Cardiac muscle cell (in vitro differentiated cells and primary cell): ENCODE data around the gene CEACAM8. TPM values are rescaled to one million over a fixed set of nuclear protein-coding genes. Genes with fewer than 3 reads are reported as not detected.
"Not testable (repeated sequence)": the region's sequence is repeated elsewhere in the genome, so short reads cannot be mapped to it uniquely, and the experiment has no call there.

Source experiments
- DNase-seq, 2 donors: peaks; one replicate each; pipeline versions ENCODE4 v3.0.0 to v3.0.0-alpha.2; 2010 to 2017; ENCODE audit warnings: low read depth in 1 of 2, low spot score in 1 of 2
- H3K27ac ChIP-seq: fragments of 200-600 bp; sonication (generic); 2 replicates; pipeline ENCODE4 v1.5.1; 2016
- H3K27me3 ChIP-seq: fragments of 200-600 bp; sonication (generic); 2 replicates; pipeline ENCODE4 v1.6.0; 2016; ENCODE audit warnings: control low read depth
- H3K36me3 ChIP-seq: fragments of 200-600 bp; sonication (generic); 2 replicates; pipeline ENCODE4 v1.5.1; 2016; ENCODE audit warnings: control low read depth
- H3K4me1 ChIP-seq: fragments of 200-600 bp; sonication (generic); 2 replicates; pipeline ENCODE4 v1.8.1; 2017; ENCODE audit warnings: low read depth, mild to moderate bottlenecking, mixed run types
- H3K4me3 ChIP-seq: fragments of 200-600 bp; sonication (generic); 2 replicates; pipeline ENCODE4 v1.5.1; 2016; ENCODE audit warnings: mild to moderate bottlenecking
- H3K9me3 ChIP-seq: fragments of 200-600 bp; sonication (generic); 2 replicates; pipeline ENCODE4 v1.5.1; 2017; ENCODE audit warnings: low read depth, mild to moderate bottlenecking, control low read depth
- polyA plus RNA-seq: library from polyadenylated mRNA; unstranded; fragments of >200 nt; fragmentation: Nextera tagmentation; extraction: Ambion mirVana; gene quantifications from 2 replicates; pipeline ENCODE4 v1.2.1, GENCODE V29; 2016
- total RNA-seq: library from RNA; depleted of rRNA; stranded (reverse); fragments of >200 nt; gene quantifications from 2 replicates; pipeline ENCODE4 v1.2.3, GENCODE V29; 2016
- TF ChIP-seq, protein P1 (sequence below): IDR thresholded peaks from 2 replicates; pipeline ENCODE4 v1.5.1; 2012; ENCODE audit warnings: low read depth, mild to moderate bottlenecking, low read length

The CEACAM8 gene
- total and polyA plus RNA-seq, 2 experiments from 2014 or later = 0.46 TPM; not detected in 1

GRCh38 chr19:42552086-42553065, 42.3 kb downstream of the CEACAM8 start:
- Histone ChIP-seq H3K27ac (no peak overlapping the region), H3K36me3 (no peaks in the 10 kb centered on the region), H3K4me3 (no peak overlapping the region), H3K27me3 (no peaks in the 10 kb centered on the region), H3K9me3 (no peaks in the 10 kb centered on the region), H3K4me1 (no peaks in the 10 kb centered on the region)
- TF ChIP-seq, protein P1, sequence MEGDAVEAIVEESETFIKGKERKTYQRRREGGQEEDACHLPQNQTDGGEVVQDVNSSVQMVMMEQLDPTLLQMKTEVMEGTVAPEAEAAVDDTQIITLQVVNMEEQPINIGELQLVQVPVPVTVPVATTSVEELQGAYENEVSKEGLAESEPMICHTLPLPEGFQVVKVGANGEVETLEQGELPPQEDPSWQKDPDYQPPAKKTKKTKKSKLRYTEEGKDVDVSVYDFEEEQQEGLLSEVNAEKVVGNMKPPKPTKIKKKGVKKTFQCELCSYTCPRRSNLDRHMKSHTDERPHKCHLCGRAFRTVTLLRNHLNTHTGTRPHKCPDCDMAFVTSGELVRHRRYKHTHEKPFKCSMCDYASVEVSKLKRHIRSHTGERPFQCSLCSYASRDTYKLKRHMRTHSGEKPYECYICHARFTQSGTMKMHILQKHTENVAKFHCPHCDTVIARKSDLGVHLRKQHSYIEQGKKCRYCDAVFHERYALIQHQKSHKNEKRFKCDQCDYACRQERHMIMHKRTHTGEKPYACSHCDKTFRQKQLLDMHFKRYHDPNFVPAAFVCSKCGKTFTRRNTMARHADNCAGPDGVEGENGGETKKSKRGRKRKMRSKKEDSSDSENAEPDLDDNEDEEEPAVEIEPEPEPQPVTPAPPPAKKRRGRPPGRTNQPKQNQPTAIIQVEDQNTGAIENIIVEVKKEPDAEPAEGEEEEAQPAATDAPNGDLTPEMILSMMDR = no peak
- no peak for DNase-seq

- H3K9me3 ChIP-seq, H3K36me3 ChIP-seq, H3K27me3 ChIP-seq, H3K4me1 ChIP-seq, H3K27ac ChIP-seq, H3K4me3 ChIP-seq, DNase-seq: not testable (repeated sequence)
These were observed 44.2 kb downstream of the CEACAM8 start for GRCh38 chr19:42550521-42550920.

DNA sequence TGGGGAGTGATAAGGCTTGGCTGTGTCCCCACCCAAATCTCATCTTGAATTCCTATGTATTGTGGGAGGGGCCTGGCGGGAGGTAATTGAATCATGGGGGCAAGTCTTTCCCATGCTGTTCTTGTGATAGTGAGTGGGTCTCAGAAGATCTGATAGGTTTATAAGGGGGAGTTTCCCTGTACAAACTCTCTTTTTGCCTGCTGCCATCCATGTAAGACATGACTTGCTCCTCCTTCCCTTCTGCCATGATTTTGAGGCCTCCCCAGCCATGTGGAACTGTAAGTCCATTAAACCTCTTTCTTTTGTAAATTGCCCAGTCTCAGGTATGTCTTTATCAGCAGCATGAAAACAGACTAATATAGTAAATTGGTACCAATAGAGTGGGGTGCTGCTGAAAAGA, 45.7 kb downstream of the CEACAM8 start:
- not testable (repeated sequence) for DNase-seq, H3K27me3 ChIP-seq

GRCh38 chr19:42548552-42548951, 46.2 kb downstream of the CEACAM8 start:
- Histone ChIP-seq H3K27ac (no peak overlapping the region), H3K4me1 (no peaks in the 10 kb centered on the region), H3K36me3 (no peaks in the 10 kb centered on the region), H3K27me3 (no peaks in the 10 kb centered on the region), H3K4me3 (no peak overlapping the region), H3K9me3 (no peaks in the 10 kb centered on the region)
- TF ChIP-seq, protein P1 = no peak
- DNase-seq = no peak

More for the DNA sequence above, 45.7 kb downstream of the CEACAM8 start:
- not testable (repeated sequence) for H3K36me3 ChIP-seq, H3K27ac ChIP-seq, H3K4me3 ChIP-seq, H3K9me3 ChIP-seq, H3K4me1 ChIP-seq

DNA sequence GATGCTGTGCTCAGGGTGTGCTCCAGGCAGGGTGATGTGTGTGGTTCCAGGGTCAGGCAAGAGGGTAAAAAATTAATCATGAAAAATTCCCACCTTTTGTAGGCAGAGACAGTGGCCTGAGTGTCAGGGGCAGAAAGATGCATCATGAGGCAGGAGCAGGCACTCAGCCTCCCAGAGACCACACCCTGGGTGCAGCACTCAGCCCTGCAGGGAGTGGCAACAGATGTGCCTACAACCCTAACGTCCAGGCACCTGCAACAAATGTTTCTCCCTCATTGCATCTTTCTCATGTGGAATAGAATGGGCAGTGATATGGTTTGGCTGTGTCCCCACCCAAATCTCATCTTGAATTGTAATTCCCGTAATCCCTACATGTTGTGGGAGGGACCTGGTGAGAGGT, 46.8 kb downstream of the CEACAM8 start:
- TF ChIP-seq, protein P1 = no peak
- Histone ChIP-seq H3K4me3 (no peak overlapping the region), H3K36me3 (no peaks in the 10 kb centered on the region), H3K4me1 (no peaks in the 10 kb centered on the region), H3K27me3 (no peaks in the 10 kb centered on the region), H3K9me3 (no peaks in the 10 kb centered on the region), H3K27ac (no peak overlapping the region)
- DNase-seq = no peak

- H3K27ac ChIP-seq = no peak overlapping the region
- H3K9me3 ChIP-seq = no peaks in the 10 kb centered on the region
- H3K36me3 ChIP-seq = no peaks in the 10 kb centered on the region
- no peak overlapping the region for H3K4me3 ChIP-seq
- DNase-seq = no peak
- TF ChIP-seq, protein P1 = no peak
- no peaks in the 10 kb centered on the region for H3K27me3 ChIP-seq
- H3K4me1 ChIP-seq = no peaks in the 10 kb centered on the region
These were observed 47.8 kb downstream of the CEACAM8 start for GRCh38 chr19:42546831-42547500.
